GM23338 (cell line): ENCODE data around the gene CHST15. TPM values are rescaled to one million over a fixed set of nuclear protein-coding genes. Genes with fewer than 3 reads are reported as not detected.

Experiments
- ATAC-seq: fragments of 200-7000 bp; cut with Tn5 transposase; 3 replicates; pipeline ENCODE4 v1.9.1; 2020
- DNase-seq: peaks from one replicate; pipeline ENCODE4 v3.0.0-alpha.2; 2015; ENCODE audit warnings: low spot score
- H2AFZ ChIP-seq: fragments of 200-600 bp; sonication (generic); 2 replicates; pipeline ENCODE4 v1.8.0; 2016; ENCODE audit warnings: antibody characterized with exemption, mild to moderate bottlenecking, moderate library complexity
- H3F3A ChIP-seq: fragments of 200-600 bp; sonication (generic); replicated peaks from 2 replicates; pipeline ENCODE4 v1.8.0; 2017; ENCODE audit warnings: antibody characterized with exemption, mixed run types, low read depth
- H3K27ac ChIP-seq: fragments of 200-600 bp; sonication (generic); 2 replicates; pipeline ENCODE4 v1.6.1; 2016; ENCODE audit warnings: low read depth
- H3K27me3 ChIP-seq: fragments of 200-600 bp; sonication (generic); 2 replicates; pipeline ENCODE4 v1.8.0; 2016; ENCODE audit warnings: mild to moderate bottlenecking, mixed run types, moderate library complexity; ENCODE audit not compliant: insufficient read depth
- H3K36me3 ChIP-seq: fragments of 200-600 bp; sonication (generic); 2 replicates; pipeline ENCODE4 v1.8.0; 2016; ENCODE audit warnings: mild to moderate bottlenecking; ENCODE audit not compliant: insufficient read depth
- H3K4me1 ChIP-seq: fragments of 200-600 bp; sonication (generic); 2 replicates; pipeline ENCODE4 v1.8.0; 2016; ENCODE audit warnings: mild to moderate bottlenecking, moderate library complexity; ENCODE audit not compliant: insufficient read depth
- H3K4me2 ChIP-seq: fragments of 200-600 bp; sonication (generic); 2 replicates; pipeline ENCODE4 v1.7.1; 2017; ENCODE audit warnings: mixed run types
- H3K4me3 ChIP-seq: fragments of 200-600 bp; sonication (generic); 2 replicates; pipeline ENCODE4 v1.6.1; 2016; ENCODE audit warnings: mixed run types
- H3K79me2 ChIP-seq: fragments of 200-600 bp; sonication (generic); replicated peaks from 2 replicates; pipeline ENCODE4 v1.8.0; 2017; ENCODE audit warnings: mild to moderate bottlenecking; ENCODE audit not compliant: insufficient read depth
- H3K9me2 ChIP-seq: fragments of 200-600 bp; sonication (generic); 2 replicates; pipeline ENCODE4 v1.8.0; 2017; ENCODE audit not compliant: insufficient read depth
- H4K20me1 ChIP-seq: fragments of 200-600 bp; sonication (generic); replicated peaks from 2 replicates; pipeline ENCODE4 v1.8.0; 2017; ENCODE audit warnings: mild to moderate bottlenecking; ENCODE audit not compliant: insufficient read depth
- H3K27ac Mint-ChIP-seq: 2 replicates; pipeline ENCODE4 v1.8.0; 2020; ENCODE audit warnings: inconsistent platforms, mild to moderate bottlenecking, moderate library complexity, mixed read lengths
- H3K27me3 Mint-ChIP-seq: 3 replicates; pipeline ENCODE4 v1.8.0; 2022; ENCODE audit warnings: low read depth, mild to moderate bottlenecking, moderate library complexity, mixed read lengths, inconsistent platforms; ENCODE audit not compliant: insufficient read depth, poor library complexity
- H3K36me3 Mint-ChIP-seq: 3 replicates; pipeline ENCODE4 v1.8.0; 2021; ENCODE audit warnings: low read depth, mild to moderate bottlenecking, inconsistent platforms, moderate library complexity, mixed read lengths
- H3K4me1 Mint-ChIP-seq: 3 replicates; pipeline ENCODE4 v1.8.0; 2020; ENCODE audit warnings: mild to moderate bottlenecking, inconsistent platforms, mixed read lengths
- H3K4me3 Mint-ChIP-seq: 3 replicates; pipeline ENCODE4 v1.8.0; 2021; ENCODE audit warnings: moderate library complexity, mild to moderate bottlenecking, inconsistent platforms, mixed read lengths
- H3K9me3 Mint-ChIP-seq: 3 replicates; pipeline ENCODE4 v1.8.0; 2020; ENCODE audit warnings: moderate library complexity, mild to moderate bottlenecking, inconsistent platforms, mixed read lengths
- CTCF ChIP-seq, 2 experiments: fragments of 200-600 bp in 1 of 2; sonication (generic) in 1 of 2; conservative IDR thresholded peaks; 2 replicates each; pipeline versions ENCODE4 v1.5.1 to v1.6.1; 2016 to 2017; ENCODE audit warnings: antibody characterized with exemption in 2 of 2, low read depth in 2 of 2, mild to moderate bottlenecking in 2 of 2, moderate library complexity in 1 of 2
- ETS1 ChIP-seq: IDR thresholded peaks from 2 replicates; pipeline ENCODE4 v1.6.1; 2016; ENCODE audit warnings: antibody characterized with exemption
- EZH2 ChIP-seq: fragments of 200-600 bp; sonication (generic); IDR thresholded peaks from one replicate; pipeline ENCODE4 v1.8.0; 2017; ENCODE audit warnings: antibody characterized with exemption, mild to moderate bottlenecking, low read depth; ENCODE audit not compliant: unreplicated experiment
- EZH2phosphoT487 ChIP-seq: fragments of 200-600 bp; sonication (generic); IDR thresholded peaks from one replicate; pipeline ENCODE4 v1.8.1; 2018; ENCODE audit warnings: antibody characterized with exemption; ENCODE audit not compliant: unreplicated experiment
- JUNB ChIP-seq: IDR thresholded peaks from one replicate; pipeline ENCODE4 v1.6.1; 2016; ENCODE audit warnings: antibody characterized with exemption; ENCODE audit not compliant: unreplicated experiment
- NANOG ChIP-seq: IDR thresholded peaks from 2 replicates; pipeline ENCODE4 v1.6.1; 2016; ENCODE audit warnings: antibody characterized with exemption, borderline replicate concordance
- POLR2AphosphoS5 ChIP-seq: IDR thresholded peaks from 2 replicates; pipeline ENCODE4 v1.6.1; 2016; ENCODE audit warnings: antibody characterized with exemption, low read depth
- ZNF462 ChIP-seq: fragments of 250-450 bp; sonication (Bioruptor Pico); IDR thresholded peaks from 2 replicates; pipeline ENCODE4 v1.5.0; 2020; ENCODE audit warnings: mild to moderate bottlenecking, moderate library complexity
- polyA plus RNA-seq: library from polyadenylated mRNA; unstranded; fragments of >200 nt; fragmentation: Nextera tagmentation; extraction: Ambion mirVana; gene quantifications from 2 replicates; pipeline ENCODE4 v1.2.1, GENCODE V29; 2016
- total RNA-seq: library from RNA; depleted of rRNA; stranded (reverse); fragments of >200 nt; shearing (Covaris generic); gene quantifications from 2 replicates; pipeline ENCODE4 v1.2.3, GENCODE V29; 2014

Gene CHST15
- total and polyA plus RNA-seq, 2 experiments from 2014 or later: 2.6 to 11.2 TPM

DNA sequence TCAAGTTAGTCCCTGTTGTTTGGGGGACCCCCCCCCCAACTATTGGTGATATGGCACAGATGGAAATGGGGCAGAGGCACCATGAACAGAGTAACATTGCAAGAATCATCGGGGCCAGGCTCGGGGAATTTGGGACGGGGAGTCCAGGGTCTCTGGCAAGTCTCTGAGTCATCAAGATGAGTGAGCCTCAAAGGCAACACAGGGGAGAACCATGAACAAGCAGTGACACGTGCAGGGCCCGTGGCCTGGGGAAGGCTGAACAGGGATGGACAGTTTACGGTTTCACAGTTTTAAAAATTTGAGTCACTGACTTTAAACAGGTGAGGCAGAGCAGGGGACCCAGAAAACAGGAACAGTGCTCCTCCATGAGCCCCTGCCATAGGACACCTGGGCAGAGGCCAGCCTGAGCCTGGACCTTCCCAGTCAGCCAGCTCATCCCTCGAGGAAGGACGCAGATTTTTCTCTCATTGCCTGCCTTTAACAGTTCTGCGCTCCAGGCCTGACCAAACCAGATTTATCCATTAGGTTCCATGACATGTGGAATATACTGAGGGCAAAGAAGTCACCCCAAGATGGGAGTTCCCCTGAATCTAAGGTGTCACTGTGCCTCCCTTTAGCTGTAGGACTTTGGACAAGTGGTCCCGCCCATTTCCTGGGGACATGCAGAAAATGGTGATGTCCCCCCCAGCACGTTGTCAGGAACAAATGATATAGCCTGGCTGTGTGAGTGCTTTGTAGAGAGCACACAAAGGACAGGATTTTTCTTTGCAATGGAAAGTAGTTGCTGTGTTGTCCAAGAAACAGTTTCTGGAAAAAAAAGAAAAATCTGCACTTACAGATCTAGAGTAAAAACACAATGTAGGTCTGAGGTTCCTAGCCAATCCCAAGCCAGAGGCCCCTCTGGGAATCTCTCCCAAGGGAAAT is 23.8 kb downstream of the CHST15 start:
- DNase-seq (no peak), ATAC-seq (no peak)
- TF ChIP-seq ETS1 (no peak), EZH2 (no peak), ZNF462 (CRISPR knock-in tag) (no peak), JUNB (no peak), EZH2phosphoT487 (no peak), NANOG (no peak), POLR2AphosphoS5 (no peak), CTCF (conservative IDR thresholded peaks at IDR 0.05; ENCODE audit: low read depth in 2 of 2) (no peak)
- no peak overlapping the region for H3K27ac ChIP-seq
- no peaks in the 10 kb centered on the region for H3K9me2 ChIP-seq
- no peak overlapping the region for H3K4me3 ChIP-seq
- H3K36me3 Mint-ChIP-seq: no peaks in the 10 kb centered on the region
- H3K79me2 ChIP-seq: 0 out of 2 replicates have a peak, but pooled peaks cover 3% of the 10 kb centered on the region
- no peaks in the 10 kb centered on the region for H3K27me3 ChIP-seq
- peaks cover 5% of the 10 kb centered on the region for H3F3A ChIP-seq
- no peaks in the 10 kb centered on the region for H3K36me3 ChIP-seq
- no peak overlapping the region for H3K27ac Mint-ChIP-seq
- no peak overlapping the region for H3K4me2 ChIP-seq
- no peak overlapping the region for H3K4me3 Mint-ChIP-seq
- H3K4me1 Mint-ChIP-seq: peaks cover 66% of the 10 kb centered on the region
- H3K9me3 Mint-ChIP-seq: no peaks in the 10 kb centered on the region
- H2AFZ ChIP-seq: no peak overlapping the region
- peaks cover 10% of the 10 kb centered on the region for H3K27me3 Mint-ChIP-seq
- H4K20me1 ChIP-seq: no peaks in the 10 kb centered on the region
- peaks cover 38% of the 10 kb centered on the region for H3K4me1 ChIP-seq
